ENCODE results near the gene CDX1. TPM values are rescaled to one million over a fixed set of nuclear protein-coding genes. Genes with fewer than 3 reads are reported as not detected.
"Not testable (repeated sequence)": the region's sequence is repeated elsewhere in the genome, so short reads cannot be mapped to it uniquely, and the experiment has no call there.

Gene CDX1
- total RNA-seq, 1 donor from 2014 or later = not detected

DNA sequence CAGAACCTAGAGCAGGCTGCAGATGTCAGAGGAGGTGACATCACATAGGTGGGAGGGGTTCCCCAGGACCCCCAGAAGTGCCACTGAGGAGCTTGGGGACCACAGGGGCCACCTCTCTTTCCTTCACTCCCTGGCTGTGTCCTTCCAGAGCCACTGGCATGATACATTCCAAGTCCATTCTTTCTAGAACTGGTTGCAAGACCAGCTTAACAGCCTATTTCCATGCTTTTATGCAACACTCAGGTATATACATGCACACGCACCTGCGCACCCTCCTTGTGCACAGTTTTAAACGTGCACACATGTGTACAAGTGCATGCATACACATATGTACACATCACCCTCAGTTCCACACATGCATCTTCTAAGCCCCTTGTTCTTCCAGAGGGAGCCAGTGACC, 63.0 kb downstream of the CDX1 start:
- Mint-ChIP-seq H3K4me1 (no peaks in the 10 kb centered on the region), H3K9me3 (no peaks in the 10 kb centered on the region), H3K4me3 (no peak overlapping the region), H3K27me3 (no peaks in the 10 kb centered on the region), H3K36me3 (ENCODE audit: low read depth) (no peaks in the 10 kb centered on the region), H3K27ac (no peak overlapping the region)
- intact Hi-C loops (cut with micrococcal nuclease) = no loop called here
- DNase-seq = no peak

DNA sequence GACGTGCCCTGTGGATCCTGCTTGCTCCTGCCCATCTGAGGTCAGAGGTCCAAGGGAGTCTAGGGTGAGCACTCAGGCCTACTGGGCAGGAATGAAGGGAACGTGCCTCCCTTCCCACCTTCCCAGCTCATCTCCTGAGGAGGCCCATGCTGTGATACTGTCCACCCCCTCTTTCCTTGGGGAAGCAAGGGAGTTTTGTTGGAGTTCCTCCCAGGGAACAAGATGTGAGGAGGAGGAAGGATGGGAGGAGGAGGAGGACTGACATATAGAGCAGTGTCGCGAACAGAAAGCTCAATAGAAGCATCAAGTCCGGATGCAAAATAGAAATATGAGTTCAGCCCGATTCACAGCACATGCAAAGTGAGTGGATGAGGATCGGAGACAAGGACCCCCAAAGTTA, 64.3 kb downstream of the CDX1 start:
- no peak overlapping the region for H3K4me3 Mint-ChIP-seq
- no peak for DNase-seq
- H3K9me3 Mint-ChIP-seq = no peaks in the 10 kb centered on the region
- H3K27ac Mint-ChIP-seq = no peak overlapping the region
- no peaks in the 10 kb centered on the region for H3K27me3 Mint-ChIP-seq
- intact Hi-C loops (cut with micrococcal nuclease) = no loop called here
- no peaks in the 10 kb centered on the region for H3K36me3 Mint-ChIP-seq (ENCODE audit: low read depth)
- no peaks in the 10 kb centered on the region for H3K4me1 Mint-ChIP-seq

DNA sequence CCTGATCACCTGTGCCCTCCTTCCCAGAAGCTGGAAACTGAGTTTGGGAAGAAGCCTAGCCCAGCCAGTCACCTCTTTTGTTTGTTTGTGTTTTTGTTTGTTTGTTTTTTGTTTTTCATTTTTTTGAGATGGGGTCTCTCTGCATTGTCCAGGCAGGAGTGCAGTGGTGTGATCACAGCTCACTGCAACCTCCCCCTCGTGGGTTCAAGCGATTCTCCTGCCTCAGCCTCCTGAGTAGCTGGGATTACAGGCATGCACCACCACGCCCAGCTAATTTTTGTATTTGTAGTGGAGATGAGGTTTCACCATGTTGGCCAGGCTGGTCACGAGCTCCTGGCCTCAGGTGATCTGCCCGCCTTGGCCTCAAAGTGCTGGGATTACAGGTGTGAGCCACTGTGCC, 67.1 kb downstream of the CDX1 start:
- H3K36me3 Mint-ChIP-seq (ENCODE audit: low read depth); H3K9me3 Mint-ChIP-seq; intact Hi-C loops (cut with micrococcal nuclease); H3K4me1 Mint-ChIP-seq; DNase-seq; H3K27ac Mint-ChIP-seq; H3K27me3 Mint-ChIP-seq; H3K4me3 Mint-ChIP-seq: not testable (repeated sequence)

Other genes starting within 250 kb of the CDX1 start
- not detected in 2 replicates for gene PDE6A, start 222.0 kb upstream of the CDX1 start, total RNA-seq
- 8.3 and 9.0 TPM in 2 replicates for gene SLC26A2, start 206.0 kb upstream of the CDX1 start, total RNA-seq
- 2.5 TPM in 2 replicates for gene TIGD6, start 166.1 kb upstream of the CDX1 start, total RNA-seq
- 43.1 and 47.8 TPM in 2 replicates for gene HMGXB3, start 166.0 kb upstream of the CDX1 start, total RNA-seq
- gene CSF1R, start 80.2 kb upstream of the CDX1 start, total RNA-seq = 0.14 TPM in 1 of 2 replicates, not detected in the other
- gene PDGFRB, start 10.9 kb upstream of the CDX1 start, total RNA-seq = 0.62 and 1.5 TPM in 2 replicates
- not detected in 2 replicates for gene SLC6A7, start 23.3 kb downstream of the CDX1 start, total RNA-seq
- gene CAMK2A, start 123.0 kb downstream of the CDX1 start, total RNA-seq = not detected in 2 replicates
- not detected in 2 replicates for gene ARSI, start 136.1 kb downstream of the CDX1 start, total RNA-seq
- gene TCOF1, start 190.9 kb downstream of the CDX1 start, total RNA-seq = 130 and 140 TPM in 2 replicates
- 322 and 325 TPM in 2 replicates for gene CD74, start 246.1 kb downstream of the CDX1 start, total RNA-seq

All from activated CD4-positive, alpha-beta T cell treated with anti-CD3 and anti-CD28 coated beads, Interleukin-2, amount 10 ng/mL, durations not matched to agents 24 days and 14 days (primary cell).